HG03439 (cell line): Measurements from ENCODE around the gene NCOR2.

Experiments used
- ATAC-seq: cut with Tn5 transposase; IDR thresholded peaks from one replicate; pipeline ENCODE4 v1.9.1; 2021; ENCODE audit warnings: mild to moderate bottlenecking, moderate library complexity; ENCODE audit not compliant: unreplicated experiment

The NCOR2 gene

GRCh38 chr12:124544983-124545382, 22.4 kb downstream of the NCOR2 start:
- ATAC-seq = no peak

DNA sequence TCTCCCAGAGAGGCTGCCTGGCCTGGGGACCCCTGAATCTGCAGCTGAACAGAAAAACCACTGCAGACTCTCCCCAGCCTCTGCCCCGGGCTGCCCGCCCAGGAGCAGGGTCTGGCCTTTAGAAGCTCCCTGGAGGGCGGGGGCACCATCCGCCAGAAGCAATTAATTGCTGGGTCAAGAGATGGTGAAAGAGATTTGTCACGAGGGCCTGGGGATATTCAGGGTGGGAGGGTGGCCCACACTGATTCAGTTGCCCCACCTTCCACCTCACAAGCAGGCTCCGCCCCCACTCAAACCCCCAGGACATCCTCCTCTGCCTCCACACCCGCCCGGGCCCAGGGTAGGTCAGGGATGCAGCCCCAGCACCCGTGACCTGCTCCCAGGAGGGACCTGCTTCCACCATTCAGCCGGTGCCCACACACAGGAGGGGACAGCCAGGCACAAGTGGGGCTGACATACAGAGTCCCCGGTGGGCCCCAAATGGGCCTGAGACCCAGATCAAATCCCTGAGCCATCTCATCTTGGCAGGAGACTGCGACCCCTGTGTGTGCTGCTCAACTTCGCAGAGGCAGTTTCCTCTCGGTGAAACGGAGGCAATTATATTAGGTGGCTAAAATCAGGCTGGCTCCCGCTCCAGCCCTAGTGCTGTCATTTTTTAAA, 23.0 kb downstream of the NCOR2 start:
- no peak for ATAC-seq

DNA sequence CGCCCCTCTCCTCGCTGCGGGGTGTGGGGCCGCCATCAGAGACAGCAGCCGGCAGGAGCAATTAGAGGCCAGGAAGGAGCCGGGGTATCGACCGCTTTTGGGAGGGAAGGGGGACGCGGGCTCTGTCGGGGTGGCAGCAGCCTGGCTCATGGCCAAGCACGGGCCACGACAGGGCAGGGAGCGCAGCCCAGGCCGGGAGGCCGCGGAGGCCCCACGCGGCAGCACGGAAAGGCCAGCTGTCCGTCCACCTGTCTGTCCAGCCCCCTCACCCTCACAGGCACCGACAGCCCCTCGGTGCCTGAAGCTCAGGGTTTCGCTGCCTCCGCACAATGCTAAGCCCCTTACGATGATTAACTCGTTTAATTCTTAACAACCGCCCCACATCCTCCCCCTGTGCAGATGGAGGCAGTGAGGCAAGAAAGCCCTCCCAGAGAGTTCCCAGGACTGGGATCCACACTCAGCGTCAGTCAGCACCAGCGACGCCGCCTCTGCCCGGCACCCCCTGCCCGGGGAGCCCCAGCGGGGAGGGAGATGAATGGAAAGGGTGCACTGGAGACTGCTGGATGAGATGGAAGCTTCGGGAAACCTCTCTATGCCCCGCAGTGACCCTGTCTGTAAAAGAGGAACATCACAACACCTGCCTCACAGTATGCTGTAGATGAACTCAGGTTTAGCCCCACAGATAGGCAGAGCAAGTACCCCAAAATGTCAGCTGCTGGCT, 23.7 kb downstream of the NCOR2 start:
- no peak for ATAC-seq

DNA sequence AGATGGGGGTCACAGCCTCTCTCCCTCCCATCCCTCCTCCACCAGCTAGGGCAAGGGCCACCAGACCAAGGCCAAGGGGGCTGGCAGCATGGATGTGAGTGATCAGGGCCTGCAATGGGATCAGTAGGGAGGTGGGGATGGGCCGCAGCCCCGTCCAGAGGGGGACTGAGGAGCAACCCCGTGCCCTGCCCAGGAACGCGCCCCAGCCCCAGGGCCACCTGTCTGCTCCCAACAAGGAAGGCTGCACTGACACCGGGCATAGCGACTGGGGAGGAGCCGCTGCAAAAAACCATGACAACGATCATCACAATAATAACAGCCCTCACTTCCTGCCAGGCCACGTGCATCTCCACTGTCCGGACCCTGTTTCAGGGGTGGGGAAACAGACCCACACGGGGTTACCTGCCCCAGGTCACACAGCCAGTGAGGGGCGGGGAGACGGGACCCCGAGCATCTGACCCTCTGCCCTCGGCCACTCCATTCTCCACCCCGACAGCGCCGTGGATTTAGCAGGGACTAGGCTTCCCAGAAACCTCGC, 24.3 kb downstream of the NCOR2 start:
- ATAC-seq = no peak

DNA sequence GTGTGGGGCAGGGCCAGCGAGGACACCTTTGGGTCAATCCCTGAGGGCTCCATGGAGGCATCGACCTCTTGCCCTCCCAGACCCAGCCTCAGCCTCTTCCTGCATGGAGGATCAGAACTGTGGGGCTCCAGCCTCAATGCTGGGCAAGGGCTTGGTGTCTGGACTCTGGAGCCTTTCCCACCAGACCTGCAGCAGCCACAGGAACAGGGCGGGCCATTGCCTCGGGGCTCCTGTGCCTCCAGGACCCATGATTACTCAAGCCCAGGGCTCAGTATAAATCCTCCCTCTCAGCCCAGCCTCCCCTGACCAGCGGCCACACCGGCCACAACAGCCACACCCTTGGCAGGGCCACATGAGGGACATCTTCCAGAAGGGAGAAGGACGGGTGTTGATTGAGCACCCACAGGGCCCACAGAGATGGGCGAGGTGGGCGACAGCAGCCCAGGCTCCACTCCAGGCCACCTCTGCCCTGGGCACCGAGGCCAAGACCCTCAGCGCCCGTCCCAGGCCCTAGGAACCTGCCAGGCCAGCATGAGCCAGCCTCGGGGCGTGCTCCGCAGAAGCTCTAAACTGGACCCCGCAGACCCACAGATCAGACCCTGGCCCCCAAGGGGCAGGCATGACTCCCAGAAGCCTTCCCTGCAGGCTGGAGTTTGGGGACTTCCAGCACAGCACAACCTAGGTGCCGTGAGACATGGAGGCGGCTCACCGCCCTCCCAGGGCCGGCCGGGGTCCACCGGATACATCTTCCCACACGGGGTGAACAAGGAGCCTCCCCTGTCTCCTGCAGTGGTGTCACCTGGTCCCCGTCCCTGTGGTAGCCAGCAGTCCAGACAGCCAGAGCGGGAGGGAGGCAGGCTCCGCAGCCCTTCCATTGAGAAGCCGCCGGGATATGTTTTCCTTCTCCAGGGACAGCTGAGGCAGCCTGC, 25.1 kb downstream of the NCOR2 start:
- no peak for ATAC-seq

- ATAC-seq = no peak
Observed at GRCh38 chr12:124541322-124541721, 26.1 kb downstream of the NCOR2 start.

DNA sequence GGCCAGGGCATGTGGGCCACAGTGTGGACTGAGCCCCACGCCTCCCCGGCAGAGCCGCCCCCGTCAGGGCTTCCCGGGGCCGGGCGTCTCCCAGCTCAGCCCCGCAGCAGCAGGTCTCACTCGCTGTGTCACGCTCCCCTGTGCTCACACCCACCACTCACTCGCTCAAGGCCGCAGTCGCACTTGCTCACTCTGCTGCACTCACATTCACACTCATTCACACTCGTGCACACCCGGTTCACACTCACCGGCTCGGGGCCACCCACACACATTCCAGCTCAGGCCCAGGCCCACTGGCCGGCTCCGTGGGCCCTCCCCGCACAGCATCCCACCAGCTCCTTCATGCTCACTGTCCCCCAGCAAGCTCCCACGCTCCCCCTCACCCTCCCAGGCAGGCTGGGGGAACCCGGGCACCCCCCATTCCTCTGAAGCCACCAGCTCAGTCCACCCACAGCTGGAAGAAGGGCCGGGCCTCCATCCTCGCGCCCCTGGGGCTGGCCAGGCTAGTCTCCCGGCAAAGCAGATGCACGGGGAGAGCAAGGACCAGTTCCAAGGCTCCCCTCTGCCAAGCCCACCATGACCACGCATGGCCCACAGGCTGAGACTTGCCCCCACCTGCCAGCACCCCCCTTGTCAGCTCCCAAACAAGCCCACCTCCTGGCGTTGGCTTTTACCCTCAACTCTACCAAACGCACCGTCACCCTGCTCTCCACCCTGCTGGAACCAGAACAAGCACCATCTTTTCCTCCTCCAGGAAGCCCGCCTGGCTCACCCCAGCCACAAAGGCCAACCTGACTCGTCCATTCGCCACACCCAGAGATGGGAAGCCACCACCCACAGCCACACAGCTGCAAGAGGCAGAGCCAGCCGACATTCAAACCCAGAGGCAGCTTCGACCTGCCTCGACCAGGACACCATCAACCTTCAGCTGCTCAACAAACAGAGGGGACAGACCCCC, 28.0 kb downstream of the NCOR2 start:
- ATAC-seq = no peak

- ATAC-seq = no peak
Observed at GRCh38 chr12:124538194-124539082, 29.0 kb downstream of the NCOR2 start.

GRCh38 chr12:124537525-124538193, 29.8 kb downstream of the NCOR2 start:
- no peak for ATAC-seq

- no peak for ATAC-seq
Observed at GRCh38 chr12:124536641-124537040, 30.8 kb downstream of the NCOR2 start.

DNA sequence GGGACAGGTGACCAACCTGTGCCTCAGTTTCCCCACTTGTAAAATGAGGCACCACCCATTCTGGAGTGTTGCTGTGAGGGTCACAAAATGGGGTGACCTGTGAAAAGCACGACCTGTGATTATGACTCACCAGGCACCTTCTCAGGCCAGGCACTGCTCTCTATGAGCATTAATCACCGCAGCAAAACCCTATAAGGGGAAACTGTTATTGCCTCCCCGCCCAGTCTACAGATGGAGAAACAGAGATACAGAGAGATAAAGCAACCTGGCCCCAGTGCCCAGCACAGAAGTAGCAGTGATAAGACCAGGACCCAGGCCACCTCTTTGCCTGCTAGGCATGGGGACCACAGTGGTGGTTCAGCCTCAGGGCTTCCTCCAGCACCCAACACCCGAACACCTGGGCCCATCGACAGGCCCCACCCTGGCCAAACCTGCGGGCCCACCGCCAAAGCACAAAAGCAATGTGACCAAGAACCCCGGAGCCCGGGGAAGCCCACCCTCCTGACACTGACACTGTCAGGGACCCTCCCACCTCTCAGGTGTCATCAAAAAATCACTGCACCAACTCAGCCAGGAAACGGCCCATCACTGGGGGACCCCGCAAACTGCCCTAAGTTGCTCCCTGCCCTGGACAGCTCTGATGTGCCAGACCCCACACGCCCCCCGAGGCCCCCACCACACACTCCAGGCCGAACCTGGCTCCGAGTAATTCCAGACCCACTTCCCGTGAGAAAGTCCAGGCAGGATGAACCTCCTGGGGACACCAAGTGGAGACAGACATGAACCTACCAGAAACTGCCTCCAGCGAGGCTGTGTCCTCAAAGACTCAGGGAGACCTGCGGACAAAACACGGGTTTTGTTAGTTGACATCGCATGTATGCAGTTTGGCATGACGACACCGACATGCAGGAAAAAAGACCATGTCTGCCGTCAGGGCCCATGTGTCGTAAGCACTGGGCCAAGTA, 32.4 kb downstream of the NCOR2 start:
- no peak for ATAC-seq

DNA sequence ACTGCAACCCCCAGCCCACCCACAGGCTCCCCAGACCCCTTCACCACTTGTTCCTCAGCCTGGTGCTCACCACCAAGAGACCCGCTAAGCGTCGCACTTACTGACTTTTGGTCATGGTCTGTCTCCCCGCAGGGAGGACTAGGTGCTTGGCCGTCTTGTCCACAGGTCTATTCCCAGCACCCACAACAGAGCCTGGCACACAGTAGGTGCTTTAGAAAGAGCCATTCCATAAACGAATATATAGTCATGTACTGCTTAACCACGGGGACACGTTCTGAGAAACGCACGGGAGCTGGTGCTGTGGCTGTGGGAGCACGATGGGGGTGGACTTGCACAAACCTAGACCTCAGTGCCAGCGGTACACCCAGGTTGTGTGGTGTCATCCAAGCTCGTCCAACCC, 34.0 kb downstream of the NCOR2 start:
- no peak for ATAC-seq

GRCh38 chr12:124532967-124533366, 34.4 kb downstream of the NCOR2 start:
- no peak for ATAC-seq

DNA sequence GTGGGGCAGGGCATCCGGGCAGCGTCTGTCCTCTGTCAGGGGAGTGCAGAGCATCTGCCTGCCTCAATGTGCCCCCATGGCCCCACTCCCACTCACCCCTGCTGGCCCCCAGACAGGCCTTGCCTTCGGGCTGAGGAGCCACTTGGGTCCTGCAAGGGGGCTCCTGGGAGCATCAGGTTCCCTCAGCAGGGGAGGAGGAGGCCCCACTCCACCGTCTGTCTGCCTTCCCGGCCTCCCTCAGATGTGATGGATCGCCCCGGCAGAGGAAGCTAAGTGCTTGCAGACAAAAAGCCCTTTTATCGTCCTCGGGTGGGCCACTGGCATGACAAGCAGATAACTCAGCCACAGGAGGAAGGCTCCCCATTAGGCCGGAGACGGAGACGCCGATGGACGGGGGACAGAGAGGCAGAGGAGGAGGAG, 35.1 kb downstream of the NCOR2 start:
- no peak for ATAC-seq

DNA sequence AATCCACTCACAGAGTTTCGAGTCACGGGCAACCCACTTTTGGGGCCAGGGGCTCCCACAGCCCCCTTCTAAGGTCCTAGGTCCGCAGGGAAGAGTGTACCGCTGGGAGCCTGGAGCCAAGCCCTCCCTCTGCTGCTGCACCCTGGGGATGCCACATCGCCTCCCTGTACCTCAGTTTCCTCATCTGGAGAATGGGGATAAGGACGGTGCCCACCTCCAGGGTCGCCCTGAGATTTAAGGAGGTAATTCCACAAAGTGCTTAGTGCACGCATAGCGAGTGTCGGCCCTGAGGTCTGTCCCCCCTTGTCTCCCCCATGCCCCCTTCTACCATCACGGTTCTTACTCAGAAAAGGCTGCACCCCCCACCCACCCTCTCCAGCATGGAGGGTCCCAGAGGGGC, 35.5 kb downstream of the NCOR2 start:
- ATAC-seq = no peak

GRCh38 chr12:124531281-124531745, 36.1 kb downstream of the NCOR2 start:
- no peak for ATAC-seq

DNA sequence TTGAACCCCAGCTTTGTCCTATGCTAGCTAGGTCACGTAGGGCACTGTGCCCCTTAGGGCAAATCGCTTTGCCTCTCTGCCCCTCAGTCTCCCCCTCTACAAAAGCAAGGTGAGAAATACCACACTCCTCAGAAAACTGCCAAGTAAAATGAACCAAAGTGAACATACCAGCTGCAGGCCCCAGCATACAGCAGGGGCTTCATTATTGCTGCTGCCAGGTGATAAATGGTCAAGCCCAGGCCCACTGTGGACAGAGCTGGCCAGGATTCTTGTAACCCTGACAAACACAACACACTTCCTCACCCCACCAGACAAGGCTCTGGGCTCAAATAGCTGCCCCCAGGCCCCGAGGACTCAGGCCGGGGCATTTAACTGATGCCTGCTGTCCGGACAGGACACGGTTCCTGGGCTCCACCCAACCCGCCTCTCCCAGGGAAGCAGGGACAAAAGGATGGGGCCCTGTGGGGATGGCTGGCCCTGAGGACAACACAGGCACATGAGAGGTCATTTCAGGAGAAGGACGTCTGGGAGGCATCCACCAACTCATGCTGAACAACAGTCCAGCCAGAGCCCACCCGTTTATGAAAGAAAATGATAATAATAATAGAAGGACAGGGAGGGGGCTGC, 36.7 kb downstream of the NCOR2 start:
- ATAC-seq = no peak
